Measurements from ENCODE around the gene TXNL4A. TPM values are rescaled to one million over a fixed set of nuclear protein-coding genes. Genes with fewer than 3 reads are reported as not detected.
"Not testable (repeated sequence)": the region's sequence is repeated elsewhere in the genome, so short reads cannot be mapped to it uniquely, and the experiment has no call there.

Gene TXNL4A
- total RNA-seq, 6 experiments from 2014 or later: 18.5 to 53.9 (median 37.8) TPM

DNA sequence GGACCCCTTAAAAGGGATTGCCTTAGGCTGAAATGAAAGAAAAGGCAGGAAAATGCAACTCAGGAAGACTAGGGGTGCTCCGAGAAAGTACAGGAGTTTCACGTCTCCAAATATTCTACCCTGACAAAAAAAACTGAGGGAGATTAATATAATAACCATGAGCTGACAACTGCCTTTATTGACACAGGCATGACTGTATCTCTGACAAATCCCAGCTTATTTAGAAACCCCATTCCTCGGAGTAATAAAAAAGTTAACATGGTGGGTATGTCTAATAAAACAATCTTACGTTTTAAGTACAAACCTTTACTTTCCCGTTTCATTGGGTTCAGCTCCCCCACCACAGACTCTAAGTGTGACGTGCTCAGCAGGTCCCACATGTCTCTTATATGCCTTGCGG is 38.0 kb upstream of the TXNL4A start:
- no peaks in the 10 kb centered on the region for H3K27me3 ChIP-seq
- H3K4me3 ChIP-seq: no peak overlapping the region
- H3K27ac ChIP-seq: no peak overlapping the region
- DNase-seq (no peak), ATAC-seq (no peak)
- WGBS (ENCODE audit: insufficient coverage, low coverage, low lambda C conversion rate, missing lambda C conversion rate): 86% methylated on average over 6 of the region's 7 CpGs
- no peaks in the 10 kb centered on the region for H3K4me1 ChIP-seq
- intact Hi-C loops (cut with DNase I): no loop called here
- H3K36me3 ChIP-seq: no peaks in the 10 kb centered on the region
- TF ChIP-seq POLR2A (IDR thresholded peaks at IDR 0.05): no peak
- TF ChIP-seq, protein P1, sequence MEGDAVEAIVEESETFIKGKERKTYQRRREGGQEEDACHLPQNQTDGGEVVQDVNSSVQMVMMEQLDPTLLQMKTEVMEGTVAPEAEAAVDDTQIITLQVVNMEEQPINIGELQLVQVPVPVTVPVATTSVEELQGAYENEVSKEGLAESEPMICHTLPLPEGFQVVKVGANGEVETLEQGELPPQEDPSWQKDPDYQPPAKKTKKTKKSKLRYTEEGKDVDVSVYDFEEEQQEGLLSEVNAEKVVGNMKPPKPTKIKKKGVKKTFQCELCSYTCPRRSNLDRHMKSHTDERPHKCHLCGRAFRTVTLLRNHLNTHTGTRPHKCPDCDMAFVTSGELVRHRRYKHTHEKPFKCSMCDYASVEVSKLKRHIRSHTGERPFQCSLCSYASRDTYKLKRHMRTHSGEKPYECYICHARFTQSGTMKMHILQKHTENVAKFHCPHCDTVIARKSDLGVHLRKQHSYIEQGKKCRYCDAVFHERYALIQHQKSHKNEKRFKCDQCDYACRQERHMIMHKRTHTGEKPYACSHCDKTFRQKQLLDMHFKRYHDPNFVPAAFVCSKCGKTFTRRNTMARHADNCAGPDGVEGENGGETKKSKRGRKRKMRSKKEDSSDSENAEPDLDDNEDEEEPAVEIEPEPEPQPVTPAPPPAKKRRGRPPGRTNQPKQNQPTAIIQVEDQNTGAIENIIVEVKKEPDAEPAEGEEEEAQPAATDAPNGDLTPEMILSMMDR (IDR thresholded peaks at IDR 0.05): no peak
- peaks cover 0 to 48% (median 16%) of the 10 kb centered on the region in 4 donors for H3K9me3 ChIP-seq

DNA sequence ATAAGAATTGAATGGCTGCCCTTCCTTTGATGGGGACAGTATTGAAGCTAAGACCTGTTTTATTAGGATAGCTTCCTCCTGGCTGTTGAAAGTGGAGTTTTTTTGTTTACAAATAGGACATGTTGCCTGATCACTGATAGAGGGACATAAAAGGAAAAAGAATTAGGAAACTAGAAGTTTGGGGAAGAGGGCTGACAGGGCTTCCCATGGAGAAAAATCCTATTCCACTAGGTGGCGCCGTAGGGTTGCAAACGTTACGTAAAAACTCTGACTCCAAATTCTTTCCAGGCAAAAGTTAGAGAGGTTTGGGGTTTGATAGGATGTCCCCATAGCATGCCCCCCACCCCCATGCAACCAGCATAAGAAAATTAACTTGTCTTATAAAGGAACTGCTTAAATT is 34.8 kb upstream of the TXNL4A start:
- Histone ChIP-seq H3K27ac (no peak overlapping the region), H3K36me3 (no peaks in the 10 kb centered on the region), H3K9me3 (peaks cover 0 to 71% (median 21%) of the 10 kb centered on the region in 4 donors), H3K27me3 (no peaks in the 10 kb centered on the region), H3K4me3 (no peak overlapping the region), H3K4me1 (no peaks in the 10 kb centered on the region)
- no peak for TF ChIP-seq POLR2A (IDR thresholded peaks at IDR 0.05)
- TF ChIP-seq, protein P1 (IDR thresholded peaks at IDR 0.05): peak in 1 of 4 donors; percentile 23
- DNase-seq (no peak), ATAC-seq (no peak)
- 48% methylated on average over 3 of the region's 4 CpGs for WGBS (ENCODE audit: insufficient coverage, low coverage, low lambda C conversion rate, missing lambda C conversion rate)
- intact Hi-C loops (cut with DNase I): no loop called here

DNA sequence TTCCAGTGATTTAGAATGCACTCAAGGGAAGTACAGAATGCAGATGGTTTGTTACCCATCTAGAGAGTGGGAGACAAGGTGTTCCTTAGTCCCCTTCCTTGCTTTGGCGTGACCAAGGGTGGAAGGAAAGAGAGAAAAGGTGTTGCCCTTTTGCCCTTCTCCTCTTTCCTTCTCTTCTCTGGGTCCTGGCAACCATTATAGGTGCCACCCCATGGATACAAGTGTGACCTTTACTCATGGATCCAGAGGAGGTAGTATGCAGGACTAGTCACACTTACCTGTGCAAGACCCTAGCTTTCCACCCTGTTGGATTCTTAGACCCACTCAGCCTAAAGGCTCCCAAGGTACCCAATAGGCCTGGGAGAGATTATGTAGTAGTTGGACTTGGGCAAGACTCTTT is 34.2 kb upstream of the TXNL4A start:
- no peak overlapping the region for H3K27ac ChIP-seq
- TF ChIP-seq, protein P1 (IDR thresholded peaks at IDR 0.05): no peak
- no peak for TF ChIP-seq POLR2A (IDR thresholded peaks at IDR 0.05)
- no peaks in the 10 kb centered on the region for H3K36me3 ChIP-seq
- no peak for DNase-seq
- no peak overlapping the region for H3K4me3 ChIP-seq
- ATAC-seq: peak; percentile 42 to 55 (median 48)
- no peaks in the 10 kb centered on the region for H3K4me1 ChIP-seq
- intact Hi-C loops (cut with DNase I): no loop called here
- 17% methylated on average over 1 of the region's 1 CpG for WGBS (ENCODE audit: insufficient coverage, low coverage, low lambda C conversion rate, missing lambda C conversion rate)
- H3K9me3 ChIP-seq: peaks cover 0 to 71% (median 21%) of the 10 kb centered on the region in 4 donors
- no peaks in the 10 kb centered on the region for H3K27me3 ChIP-seq

DNA sequence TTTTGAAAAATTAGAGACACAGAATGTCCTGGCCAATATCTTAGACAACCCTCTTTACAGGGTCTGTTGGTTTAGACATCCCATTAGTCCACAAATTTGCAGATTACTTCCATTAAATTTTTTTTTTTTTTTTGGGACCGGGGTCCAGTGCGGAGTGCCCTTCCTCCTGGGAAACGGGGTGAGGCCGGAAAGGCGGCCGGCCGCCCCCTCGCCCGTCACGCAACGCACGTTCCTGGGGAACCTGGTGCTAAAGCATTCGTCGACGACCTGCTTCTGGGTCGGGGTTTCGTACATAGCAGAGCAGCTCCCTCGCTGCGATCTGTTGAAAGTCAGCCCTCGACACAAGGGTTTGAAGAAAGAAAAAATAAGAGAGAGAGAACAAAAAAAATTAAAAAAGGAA is 24.4 kb upstream of the TXNL4A start:
- Histone ChIP-seq H3K4me3 (no peak overlapping the region), H3K4me1 (no peaks in the 10 kb centered on the region), H3K27ac (no peak overlapping the region), H3K9me3 (peaks cover 0 to 3% (median 0%) of the 10 kb centered on the region in 4 donors), H3K27me3 (no peaks in the 10 kb centered on the region), H3K36me3 (no peaks in the 10 kb centered on the region)
- DNase-seq (no peak), ATAC-seq (no peak)
- TF ChIP-seq, protein P1 (IDR thresholded peaks at IDR 0.05): no peak
- no peak for TF ChIP-seq POLR2A (IDR thresholded peaks at IDR 0.05)
- intact Hi-C loops (cut with DNase I): no loop called here
- WGBS (ENCODE audit: insufficient coverage, low coverage, low lambda C conversion rate, missing lambda C conversion rate): 96% methylated on average over 18 of the region's 20 CpGs

DNA sequence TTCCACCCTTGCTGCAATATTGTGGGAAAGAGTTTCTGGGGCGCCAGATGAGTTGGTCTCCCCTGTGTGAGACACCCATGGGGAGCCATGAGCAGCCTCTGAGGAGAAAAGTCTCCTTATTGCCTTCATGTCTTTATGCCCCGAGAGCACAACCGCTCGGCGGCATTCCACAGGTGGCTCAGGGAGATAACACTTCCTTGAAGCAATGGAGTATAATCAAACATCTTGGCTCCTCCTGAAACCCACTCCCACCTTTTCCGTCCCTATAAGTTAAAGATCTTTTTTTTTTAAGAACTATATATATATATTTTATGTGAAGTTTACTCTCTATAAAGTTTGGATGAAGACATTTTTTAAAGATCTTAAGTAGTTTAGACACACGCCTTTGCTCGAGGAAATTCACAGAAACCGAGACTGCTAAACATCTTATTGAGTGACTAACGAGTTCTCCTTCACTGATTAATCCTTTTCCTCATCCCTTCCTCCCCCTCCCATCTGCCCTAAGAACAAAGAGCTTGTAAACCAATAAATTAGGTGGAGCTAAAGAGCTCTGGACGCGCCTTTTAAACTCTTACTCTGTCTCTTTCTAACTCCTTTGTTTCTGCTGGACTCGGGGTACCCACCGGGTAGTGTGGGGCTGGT is 23.3 kb upstream of the TXNL4A start:
- H3K27me3 ChIP-seq; intact Hi-C loops (cut with DNase I); H3K27ac ChIP-seq; H3K4me1 ChIP-seq; H3K4me3 ChIP-seq; H3K36me3 ChIP-seq; DNase-seq; H3K9me3 ChIP-seq; ATAC-seq: not testable (repeated sequence)
- 85% methylated on average over 10 of the region's 14 CpGs for WGBS (ENCODE audit: insufficient coverage, low coverage, low lambda C conversion rate, missing lambda C conversion rate)

Measured in right lobe of liver (tissue), 6 donors.